NCI-H510A (cell line): ENCODE data around the gene NDNF.

Experiments
- DNase-seq: peaks from one replicate; lab custom pipeline; 2025; lab: John Stamatoyannopoulos, UW

Gene NDNF

DNA sequence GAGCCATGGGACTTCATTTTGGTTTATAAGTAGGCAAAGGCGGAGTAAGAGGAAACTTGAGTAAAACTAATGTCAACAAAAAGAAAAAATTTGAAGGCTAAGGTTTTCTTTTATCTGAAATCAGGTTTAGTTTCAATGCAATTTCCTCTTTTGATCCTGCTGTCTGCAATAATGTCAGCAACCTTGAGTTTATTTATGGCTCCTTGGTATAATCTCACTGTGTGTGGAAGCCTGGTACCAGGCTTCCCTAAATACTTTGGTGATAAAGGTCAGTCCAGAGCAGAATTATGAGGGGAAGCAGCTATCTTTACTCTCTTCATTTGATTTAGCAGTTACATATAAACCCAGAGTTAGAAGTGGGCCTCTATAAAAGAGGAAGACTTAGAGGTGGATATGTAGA, 57.8 kb downstream of the NDNF start:
- no peak for DNase-seq

DNA sequence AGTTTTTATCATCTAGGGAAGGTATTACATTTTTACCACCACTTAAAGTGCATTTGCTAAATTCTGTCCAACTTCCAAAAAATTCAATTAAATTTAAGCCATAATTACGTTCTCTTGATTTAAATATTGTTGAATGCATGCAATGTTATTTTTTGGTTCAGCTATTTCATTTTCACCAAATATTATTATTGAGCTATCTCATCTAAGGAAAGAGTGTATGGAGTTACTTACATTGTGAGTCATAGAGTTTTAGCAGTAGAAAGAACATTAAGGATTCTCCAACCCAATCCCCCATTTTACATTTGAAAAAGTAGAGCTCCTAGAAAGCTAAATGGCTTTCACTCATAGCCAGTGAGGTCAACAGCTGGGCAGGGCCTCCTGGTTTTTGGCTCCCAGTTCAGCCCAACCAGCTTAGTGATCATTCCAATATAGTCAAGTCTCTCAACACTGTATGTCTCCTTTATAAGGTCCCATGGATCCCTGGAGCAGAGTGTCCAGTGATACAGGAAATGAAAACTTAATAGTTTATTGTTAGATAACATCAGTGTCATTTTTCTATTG, 60.5 kb downstream of the NDNF start:
- no peak for DNase-seq

DNA sequence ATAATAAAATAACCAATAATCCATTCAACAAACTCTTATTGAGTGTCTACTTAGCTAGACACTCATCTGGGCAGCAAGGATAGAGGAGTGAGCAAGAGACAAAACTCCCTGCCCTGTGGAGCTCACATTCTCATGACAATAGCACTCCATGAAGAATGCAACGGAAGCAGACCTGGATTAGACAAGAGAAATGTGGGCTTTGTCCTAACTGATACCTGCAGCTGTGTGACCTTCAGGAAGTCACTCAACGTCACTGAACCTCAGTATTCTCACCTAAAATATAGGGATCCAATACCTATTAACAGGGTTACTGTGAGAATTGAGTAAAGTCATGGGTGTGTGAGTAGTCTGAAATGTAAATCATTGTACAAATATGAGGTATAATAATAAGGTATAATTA, 61.2 kb downstream of the NDNF start:
- no peak for DNase-seq

DNA sequence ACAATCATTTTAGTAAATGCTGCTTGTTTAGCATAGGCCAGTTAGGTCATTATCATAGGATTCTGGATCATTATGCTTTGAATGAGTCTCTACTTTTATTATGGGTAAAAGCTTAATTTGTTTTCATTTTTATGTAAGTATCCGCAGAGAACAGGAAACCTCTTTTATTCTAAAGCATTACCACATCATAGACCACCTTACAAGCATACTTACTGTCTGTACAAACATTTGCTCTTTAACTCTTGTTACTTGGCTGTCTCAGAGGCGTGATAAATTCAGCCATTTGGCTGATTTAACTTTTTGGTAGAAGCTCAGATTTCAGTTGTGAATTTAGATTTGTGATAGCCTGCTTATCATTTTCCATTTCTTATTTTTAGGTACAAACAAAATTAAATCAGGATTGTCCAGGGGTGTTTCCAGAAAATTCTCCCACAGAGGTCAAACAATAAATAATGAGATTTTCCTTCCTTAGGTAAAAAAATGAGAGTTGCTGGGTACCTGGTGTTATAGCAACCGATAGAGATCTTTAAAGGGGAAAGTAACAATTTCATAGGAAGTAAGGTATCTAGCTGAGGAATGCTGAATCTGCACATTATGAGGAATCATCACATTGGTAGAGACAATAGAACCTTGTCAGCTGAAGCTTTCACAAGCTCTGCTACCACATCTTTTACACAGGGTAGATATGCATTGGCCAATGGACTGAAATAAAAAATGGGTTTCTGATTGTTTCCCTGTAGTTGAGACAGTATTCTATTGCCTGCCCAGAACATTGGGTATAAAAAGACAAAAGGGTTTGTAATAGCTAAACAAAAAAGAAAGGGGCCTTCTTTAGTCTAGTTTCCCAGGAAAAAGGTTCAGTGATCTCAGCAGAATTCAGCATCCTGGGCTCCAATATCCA, 62.5 kb downstream of the NDNF start:
- no peak for DNase-seq

DNA sequence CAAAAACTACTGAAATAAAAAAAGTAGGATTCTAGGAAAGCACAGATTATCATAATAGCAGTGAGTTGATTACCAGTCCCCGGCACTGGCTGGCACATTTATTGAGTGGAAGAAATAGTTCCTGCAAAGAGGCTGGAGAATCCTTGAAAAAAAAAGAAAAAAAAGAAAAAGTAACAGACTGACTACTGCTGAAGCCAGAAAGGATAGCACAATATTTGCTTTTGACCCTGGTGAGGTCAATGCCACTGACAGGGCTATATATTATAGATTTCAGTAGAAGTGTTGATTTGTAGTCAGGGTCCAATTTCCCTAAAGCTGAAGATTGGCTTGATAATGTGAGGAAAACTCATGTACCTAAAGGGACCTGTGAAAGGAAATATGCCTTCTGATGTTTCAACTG, 64.7 kb downstream of the NDNF start:
- DNase-seq: no peak

DNA sequence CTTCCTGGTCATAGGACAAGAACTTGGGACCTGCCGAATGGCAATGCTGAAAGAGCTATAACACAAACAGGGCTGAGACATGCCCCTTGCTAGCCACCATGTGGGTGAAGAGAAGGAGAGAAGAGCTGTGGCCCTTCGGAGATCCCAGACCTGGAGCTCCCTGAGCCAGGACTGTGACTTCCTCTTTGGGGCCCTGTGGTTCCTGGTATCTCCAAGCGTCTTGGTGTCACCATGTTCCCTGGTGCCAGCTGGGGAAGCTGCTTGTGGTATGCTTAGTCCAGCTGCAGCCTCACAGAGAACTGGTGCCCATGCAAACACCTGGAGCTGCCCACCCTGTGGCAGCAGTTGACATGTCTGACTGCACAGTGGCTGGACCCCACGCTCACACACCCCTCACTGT, 68.5 kb downstream of the NDNF start:
- no peak for DNase-seq

DNA sequence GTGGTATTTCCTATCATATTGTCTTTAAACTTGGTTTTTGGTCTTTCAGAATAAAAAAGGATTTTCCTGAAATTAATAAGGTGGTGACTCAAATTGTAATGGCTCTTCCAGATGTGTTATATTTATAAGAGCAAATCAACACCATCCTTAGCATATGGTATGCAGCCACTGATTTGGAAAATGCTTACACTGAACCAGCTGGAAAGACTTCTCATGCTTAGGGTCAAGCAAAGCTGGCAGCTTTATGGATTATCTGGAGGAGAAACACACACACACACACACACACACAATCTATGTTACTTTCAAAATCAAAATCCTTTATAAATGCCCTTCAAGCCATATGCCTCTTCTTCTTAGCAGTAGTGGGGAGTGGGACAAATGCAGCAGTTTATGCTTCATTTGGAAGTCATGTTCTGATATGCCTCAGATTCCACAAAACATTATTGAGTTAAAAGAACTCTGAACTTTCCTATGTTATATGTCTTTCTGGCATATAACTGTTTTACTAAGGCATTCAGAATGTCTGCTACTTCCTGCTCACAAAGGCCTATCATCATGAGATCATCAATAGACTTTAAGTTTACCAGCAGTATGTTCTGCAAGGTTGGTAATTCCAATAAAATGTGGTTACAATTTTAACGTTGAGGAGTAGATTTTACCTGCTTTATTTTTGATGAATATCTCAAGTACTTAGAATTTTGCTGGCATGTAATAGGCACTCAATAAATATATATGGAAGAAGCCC, 76.9 kb downstream of the NDNF start:
- no peak for DNase-seq

DNA sequence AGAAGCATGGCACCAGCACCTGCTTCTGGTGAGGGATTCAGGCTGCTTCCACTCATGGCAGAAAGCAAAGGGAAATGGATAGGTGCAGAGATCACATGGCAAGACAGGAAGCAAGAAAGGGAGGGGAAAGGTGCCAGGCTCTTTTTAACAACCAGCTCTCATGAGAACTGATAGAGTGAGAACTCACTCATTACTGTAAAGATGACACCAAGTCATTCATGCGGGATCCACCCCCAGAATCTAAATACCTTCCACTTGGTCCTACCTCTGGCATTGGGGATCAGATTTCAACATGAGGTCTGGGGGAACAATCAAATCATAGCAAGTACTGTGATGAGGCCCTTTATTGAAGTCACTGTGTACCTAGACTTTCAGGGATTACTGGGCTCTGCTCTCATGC, 77.8 kb downstream of the NDNF start:
- DNase-seq: no peak

DNA sequence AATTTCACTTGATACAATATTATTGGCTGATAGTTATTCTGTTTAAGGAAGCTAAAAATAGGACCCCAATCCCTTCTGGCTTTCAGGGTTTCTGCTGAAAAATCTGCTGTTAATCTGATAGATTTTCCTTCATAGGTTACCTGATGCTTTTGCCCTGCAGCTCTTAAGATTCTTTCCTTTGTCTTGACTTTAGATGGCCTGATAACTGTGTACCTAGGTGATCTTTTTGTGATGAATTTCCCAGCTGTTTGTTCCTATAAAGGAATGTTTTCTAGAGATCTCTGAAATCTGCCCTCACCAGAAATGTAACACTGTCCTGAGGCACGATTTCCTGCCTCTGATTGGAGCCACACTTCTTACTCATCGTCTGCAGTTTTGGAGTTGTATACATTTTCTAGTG, 80.5 kb downstream of the NDNF start:
- no peak for DNase-seq

DNA sequence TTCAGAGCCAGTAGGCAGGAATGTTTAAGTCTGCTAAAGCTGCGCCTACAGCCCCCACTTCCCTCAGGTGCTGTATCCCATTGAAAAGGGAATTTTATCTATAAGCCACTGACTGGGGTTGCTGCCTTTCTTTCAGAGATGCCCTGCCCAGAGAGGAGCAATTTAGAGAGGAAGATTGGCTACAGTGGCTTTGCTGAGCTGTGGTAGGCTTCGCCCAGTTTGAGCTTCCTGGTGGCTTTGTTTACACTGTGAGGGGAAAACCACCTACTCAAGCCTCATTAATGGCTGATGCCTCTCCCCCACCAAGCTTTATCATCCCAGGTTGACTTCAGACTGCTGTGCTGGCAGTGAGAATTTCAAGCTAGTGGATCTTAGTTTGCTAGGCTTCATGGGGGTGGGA, 82.1 kb downstream of the NDNF start:
- DNase-seq: no peak
